Activated CD8-positive, alpha-beta memory T cell treated with anti-CD3 and anti-CD28 coated beads, Interleukin-2, amount 50 U/mL, for 1 hour (primary cell): ENCODE measurements around the gene PPP1R8.
"Not testable (repeated sequence)": the region's sequence is repeated elsewhere in the genome, so short reads cannot be mapped to it uniquely, and the experiment has no call there.

ENCODE experiments used
- DNase-seq: peaks from one replicate; pipeline ENCODE4 v3.0.0-alpha.2; 2020; ENCODE audit errors: extremely low read depth

The PPP1R8 gene

GRCh38 chr1:27832762-27833161, 2.2 kb downstream of the PPP1R8 start:
- no peak for DNase-seq

- DNase-seq = no peak
Measured at GRCh38 chr1:27833470-27833869, 2.9 kb downstream of the PPP1R8 start.

DNA sequence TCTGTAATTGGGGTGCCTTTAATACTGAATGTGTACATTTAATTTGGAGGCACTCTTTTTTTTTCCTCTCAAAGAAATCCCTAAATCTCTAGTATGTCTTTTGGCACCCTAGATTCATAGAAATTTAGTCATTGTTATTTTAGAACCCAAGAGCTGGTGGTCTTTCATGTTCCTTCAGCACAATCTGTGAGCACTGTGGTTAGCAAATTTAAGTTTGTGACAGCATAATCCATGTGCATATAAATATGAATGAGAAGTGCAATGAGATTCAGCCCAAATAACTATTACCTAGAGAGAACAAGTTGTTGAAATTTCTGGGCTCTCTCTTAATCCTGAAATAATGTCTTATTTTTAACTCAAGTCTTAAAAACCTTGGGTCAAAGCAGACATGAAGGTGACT, 4.5 kb downstream of the PPP1R8 start:
- no peak for DNase-seq

DNA sequence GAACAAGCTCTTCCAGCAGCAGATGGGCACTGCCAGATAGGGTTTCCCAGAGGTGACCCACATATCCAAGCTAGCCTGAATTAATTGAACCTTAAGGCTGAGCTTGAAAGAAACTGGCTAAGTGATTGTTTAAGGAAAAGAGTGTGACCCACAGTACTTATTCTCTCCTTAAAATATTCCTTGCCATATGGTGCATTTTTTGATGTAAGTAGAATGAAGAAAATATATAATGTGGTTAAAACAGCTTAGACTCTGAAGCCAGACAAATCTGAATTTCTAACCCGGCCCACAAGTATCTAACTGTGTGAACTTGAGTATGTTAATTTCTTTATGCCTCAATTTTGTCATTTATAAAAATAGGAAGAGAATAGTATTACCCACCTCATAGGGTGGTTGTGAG, 4.9 kb downstream of the PPP1R8 start:
- no peak for DNase-seq

DNA sequence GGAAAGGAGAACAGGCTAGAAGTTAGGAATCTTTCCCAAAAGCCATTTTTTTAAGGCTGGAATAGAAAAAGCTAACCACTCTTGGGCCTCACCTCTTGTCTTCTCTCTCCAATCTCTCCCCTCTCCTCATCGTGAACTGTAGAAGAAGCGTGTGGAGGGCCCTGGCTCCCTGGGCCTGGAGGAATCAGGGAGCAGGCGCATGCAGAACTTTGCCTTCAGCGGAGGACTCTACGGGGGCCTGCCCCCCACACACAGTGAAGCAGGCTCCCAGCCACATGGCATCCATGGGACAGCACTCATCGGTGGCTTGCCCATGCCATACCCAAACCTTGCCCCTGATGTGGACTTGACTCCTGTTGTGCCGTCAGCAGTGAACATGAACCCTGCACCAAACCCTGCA, 19.4 kb downstream of the PPP1R8 start:
- no peak for DNase-seq

- no peak for DNase-seq
Measured at GRCh38 chr1:27855085-27855484, 24.5 kb downstream of the PPP1R8 start.

- no peak for DNase-seq
Measured at GRCh38 chr1:27856561-27857343, 26.2 kb downstream of the PPP1R8 start.

GRCh38 chr1:27857552-27857951, 27.0 kb downstream of the PPP1R8 start:
- not testable (repeated sequence) for DNase-seq

GRCh38 chr1:27858072-27858948, 27.7 kb downstream of the PPP1R8 start:
- DNase-seq = no peak

DNA sequence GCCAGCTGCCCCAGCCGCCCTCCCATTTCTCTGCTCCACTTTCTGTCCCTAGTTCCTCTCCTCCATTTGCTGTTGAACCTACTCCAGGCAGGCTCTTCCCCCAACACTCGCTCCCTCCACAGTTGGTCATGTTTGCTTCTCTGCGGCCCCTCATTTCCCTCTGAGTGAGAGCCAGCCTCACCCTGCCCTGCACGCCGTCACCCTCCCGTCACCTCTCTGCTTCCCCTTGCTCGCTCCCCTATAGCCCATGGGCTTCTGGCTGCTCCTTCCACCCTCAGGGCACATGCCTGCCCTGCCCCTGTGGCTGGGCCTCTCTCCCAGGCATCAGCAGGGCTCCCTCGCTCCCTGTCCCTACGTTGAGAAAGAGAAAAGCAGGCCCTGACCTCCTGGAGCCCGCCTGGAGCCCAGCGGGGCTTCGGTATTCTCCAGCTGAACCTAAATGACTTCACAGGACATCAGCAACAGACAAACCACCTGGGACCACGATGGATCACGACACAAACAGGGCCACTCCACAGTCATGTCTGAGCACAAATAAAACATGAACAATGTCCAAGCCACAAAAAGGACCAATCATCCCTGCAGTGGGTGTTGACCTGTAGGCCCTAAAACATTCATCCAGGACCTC, 28.5 kb downstream of the PPP1R8 start:
- no peak for DNase-seq

DNA sequence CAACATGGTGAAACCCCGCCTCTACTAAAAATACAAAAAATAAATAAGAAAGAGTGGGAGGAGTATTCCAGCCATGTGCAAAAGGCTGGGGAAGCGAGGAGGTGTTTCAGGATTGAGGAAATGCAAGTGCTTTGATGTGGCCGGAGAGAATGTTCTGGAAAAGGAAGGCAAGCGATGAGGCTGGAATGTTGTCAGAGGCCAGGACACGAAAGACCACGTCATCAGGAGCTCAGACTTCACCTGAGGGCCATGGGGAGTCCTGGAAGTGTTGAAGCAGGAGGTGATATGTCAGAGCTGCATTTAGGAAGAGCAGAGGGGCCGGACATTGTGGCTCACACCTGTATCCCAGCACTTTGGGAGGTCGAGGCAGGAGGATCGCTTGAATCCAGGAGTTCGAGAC, 30.9 kb downstream of the PPP1R8 start:
- DNase-seq = no peak

GRCh38 chr1:27862004-27862403, 31.4 kb downstream of the PPP1R8 start:
- no peak for DNase-seq

DNA sequence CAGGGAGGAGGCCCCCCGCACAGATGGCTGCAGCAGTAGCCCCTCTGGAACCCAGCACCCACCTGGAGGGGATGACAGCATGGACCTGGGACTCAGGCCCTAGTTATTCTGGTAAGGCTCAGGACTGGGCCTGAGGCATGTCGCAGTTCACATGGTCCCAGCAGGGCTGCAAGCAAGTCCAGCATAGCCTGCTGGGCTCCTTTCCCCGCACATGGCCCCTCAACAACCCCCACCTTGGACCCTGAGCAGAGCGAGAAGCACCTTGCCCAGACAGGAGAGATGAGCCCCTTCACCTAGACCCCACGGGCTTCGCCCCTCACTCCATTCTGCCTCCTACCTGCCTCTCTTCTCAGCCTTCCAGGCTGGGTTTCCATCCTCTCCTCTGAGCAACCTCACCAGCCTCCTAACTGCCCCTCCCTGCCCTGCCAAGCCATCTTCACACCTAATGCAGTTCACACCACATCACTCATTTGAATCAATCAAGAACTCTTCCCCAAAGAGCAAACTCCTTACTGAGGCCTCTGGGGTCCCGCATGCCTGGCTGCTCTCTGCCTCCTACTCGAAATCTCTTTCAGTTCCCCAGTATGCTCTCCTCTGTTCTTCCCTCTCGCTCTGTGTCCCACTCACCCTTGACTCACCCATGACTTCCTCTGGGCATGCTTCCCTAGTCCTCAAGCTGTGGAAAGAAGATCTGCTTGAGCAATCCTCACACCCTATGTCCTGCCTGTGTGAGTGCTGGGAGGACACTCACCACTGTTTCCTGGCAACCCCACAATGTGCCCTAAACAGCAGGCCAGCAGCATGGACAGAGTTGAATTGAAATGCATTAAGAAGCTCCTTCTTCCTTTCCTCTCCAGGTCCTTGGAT, 32.3 kb downstream of the PPP1R8 start:
- DNase-seq = no peak

DNA sequence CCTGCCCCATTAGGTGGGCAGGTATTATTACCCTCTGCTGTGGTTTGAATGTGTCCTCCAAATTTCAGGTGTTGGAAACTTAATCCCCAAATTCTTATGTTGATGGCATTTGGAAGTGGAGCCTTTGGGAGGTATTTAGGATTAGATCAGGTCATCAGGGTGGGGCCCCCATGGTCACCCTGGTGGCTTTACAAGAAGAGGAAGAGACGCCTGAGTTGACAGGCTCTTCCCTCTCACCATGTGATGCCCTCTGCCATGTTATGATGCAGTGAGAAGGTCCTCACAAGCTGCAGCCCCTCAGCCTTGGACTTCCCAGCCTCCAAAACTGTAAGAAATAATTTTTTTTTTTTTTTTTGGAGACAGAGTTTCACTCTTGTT, 32.9 kb downstream of the PPP1R8 start:
- DNase-seq = no peak

- DNase-seq = no peak
Measured at GRCh38 chr1:27864264-27864895, 33.8 kb downstream of the PPP1R8 start.

GRCh38 chr1:27865821-27866220, 35.2 kb downstream of the PPP1R8 start:
- no peak for DNase-seq

DNA sequence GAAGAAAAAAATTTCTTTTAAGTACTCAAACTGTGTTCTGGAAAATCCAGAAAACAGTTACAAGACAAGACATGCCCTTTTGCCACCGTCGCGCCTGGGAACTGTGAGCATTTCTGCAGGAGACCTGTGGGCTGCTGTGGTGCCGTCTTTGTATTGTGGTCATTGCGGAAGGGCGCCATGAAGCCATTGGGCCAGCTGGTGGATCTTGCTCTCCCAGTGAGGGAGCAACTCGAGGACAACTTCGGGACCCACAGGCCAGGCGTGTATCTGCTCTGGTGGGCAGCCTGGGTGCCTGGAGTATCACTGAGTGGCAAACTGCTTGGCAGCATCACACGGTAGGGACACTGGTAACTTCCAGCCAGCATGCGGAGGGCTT, 38.0 kb downstream of the PPP1R8 start:
- DNase-seq = no peak

DNA sequence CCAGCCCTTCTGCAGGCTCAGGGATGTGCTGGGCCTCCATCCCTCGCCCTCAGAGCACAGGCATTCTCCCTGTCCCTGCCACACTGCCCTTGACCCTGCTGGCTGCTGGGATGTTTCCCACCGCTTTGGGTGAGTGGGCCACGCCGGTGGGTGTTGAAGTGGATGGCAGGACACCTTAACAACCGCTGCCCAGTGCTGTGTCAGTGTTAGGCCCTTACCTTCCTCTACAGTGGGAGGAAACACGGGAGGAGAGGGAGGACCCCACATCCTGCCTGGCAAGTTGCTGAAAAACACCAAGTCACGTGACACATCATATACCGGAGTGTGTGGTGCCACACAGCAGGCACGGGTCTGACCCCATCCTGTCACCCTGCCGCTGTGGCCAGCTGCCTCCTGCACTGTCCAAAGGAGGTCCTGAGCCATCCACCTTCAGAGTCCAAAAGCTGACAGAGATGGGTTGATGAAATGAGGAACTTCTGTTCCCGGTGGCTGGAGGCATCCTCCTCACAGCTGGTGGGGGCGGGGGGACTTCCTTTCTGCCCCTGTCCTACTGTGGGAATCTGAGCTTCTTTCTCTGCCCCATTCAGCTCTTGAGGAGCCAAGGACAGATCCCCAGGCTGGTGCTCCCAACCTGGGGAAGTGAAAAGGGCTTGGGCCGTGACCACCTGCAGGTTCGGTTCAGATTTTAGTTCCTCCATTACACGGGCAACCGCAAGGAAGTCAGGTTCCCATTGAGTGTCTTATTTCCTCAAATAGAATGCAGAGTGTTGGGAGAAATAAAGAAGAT, 38.5 kb downstream of the PPP1R8 start:
- DNase-seq = no peak

GRCh38 chr1:27869719-27870085, 39.1 kb downstream of the PPP1R8 start:
- no peak for DNase-seq

GRCh38 chr1:27871076-27871475, 40.5 kb downstream of the PPP1R8 start:
- DNase-seq = not testable (repeated sequence)
